Femur (tissue), 1 donor: ENCODE measurements around the gene HRCT1.
A peak's percentile ranks its signal among the peaks of the same experiment; 100 is the strongest.

Experiments
- DNase-seq: peaks from one replicate; pipeline ENCODE4 v3.0.0-alpha.2; 2017

Gene HRCT1

DNA sequence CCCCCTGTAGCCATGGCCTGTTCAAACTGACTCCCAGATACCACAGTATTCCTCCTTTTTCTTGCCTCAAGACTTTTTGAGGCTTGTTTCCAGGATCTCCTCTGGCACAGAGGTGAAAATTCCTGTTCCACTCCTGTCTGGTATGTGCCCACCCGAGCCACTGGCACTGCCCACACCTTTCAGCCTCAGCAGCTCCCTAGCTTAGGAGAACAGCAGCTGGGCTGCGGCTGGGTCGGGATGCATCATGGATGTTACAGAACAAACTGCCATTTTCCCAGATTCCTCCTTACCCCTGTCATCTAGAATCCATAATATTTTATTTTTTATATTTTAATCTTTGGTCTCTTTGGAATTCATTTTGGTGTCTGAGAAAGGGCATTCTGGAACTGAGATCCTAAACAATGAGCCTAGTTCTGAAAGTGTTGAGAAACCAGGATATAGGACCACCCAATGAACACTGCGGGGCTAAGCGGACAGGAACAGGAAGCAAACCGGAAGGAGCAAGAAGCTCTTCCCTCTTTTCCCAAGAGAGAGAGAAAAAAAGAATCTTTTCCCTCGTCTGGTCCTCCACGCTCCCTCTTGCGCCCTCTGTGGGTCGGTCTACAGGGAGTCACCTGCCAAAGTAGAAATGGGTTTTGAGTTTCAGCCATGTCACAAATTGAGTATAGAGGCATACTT is 39.5 kb downstream of the HRCT1 start:
- DNase-seq = peak; percentile 78

DNA sequence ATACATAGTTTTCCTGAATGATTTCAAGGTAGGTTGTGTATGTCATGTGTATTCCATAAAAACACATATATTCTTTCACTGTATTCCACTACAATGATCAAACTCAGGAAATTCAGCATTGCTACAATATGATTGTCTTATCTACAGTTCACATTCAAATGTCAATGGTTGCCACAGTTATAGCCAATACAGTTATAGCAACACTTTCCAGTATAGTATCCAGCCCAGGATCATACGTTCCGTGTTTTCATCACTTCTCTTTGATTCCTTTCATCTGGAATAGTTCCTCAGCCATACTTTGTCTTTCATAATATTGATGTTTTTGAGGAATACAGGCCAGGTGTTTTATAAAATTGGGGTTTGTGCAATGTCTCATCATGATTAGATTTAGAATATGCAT is 42.4 kb downstream of the HRCT1 start:
- no peak for DNase-seq

DNA sequence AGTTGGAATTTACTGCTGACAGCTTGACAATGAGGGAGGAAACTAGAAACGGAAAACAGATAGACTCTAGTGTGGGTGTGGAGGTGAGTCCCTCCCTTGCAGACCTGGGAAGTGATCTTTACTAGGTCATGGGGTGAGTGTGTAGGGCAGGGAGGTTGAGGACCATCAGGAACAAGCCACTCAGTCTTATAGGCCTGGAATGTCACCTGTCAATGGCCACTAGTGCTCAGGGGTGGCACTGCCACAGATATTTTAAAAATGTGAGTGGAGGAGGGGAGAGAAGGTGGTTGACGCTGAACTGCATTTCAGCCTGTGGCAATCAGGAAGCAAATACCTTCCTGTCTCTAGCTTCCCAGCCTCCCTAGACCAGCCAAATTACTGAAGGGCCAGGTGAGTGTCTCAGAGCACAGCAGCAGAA is 42.9 kb downstream of the HRCT1 start:
- no peak for DNase-seq

DNA sequence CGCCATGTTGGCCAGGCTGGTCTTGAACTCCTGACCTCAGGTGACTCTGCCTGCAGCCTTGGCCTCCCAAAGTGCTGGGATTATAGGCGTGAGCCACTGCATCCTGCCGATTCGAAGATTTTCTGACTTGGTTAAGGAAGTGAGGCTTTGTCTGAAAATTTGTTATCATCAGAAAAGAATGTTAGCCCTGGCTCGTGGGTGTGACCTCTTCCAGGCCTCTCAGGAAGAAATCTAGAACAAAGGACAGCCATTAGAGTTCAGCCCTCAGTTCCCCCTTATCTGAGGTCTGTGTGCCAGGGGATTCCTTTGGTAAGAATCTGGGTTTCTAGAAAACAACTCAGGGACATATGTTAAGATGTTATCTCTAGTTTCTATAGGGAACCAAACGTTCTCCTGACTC is 45.7 kb downstream of the HRCT1 start:
- DNase-seq = no peak

GRCh38 chr9:35952526-35953191 is 46.7 kb downstream of the HRCT1 start:
- no peak for DNase-seq

GRCh38 chr9:35954942-35955546 is 49.0 kb downstream of the HRCT1 start:
- DNase-seq = peak; percentile 67

GRCh38 chr9:35956651-35957050 is 50.6 kb downstream of the HRCT1 start:
- DNase-seq = no peak
